ENCODE results near the gene ADM.

ADM gene

DNA sequence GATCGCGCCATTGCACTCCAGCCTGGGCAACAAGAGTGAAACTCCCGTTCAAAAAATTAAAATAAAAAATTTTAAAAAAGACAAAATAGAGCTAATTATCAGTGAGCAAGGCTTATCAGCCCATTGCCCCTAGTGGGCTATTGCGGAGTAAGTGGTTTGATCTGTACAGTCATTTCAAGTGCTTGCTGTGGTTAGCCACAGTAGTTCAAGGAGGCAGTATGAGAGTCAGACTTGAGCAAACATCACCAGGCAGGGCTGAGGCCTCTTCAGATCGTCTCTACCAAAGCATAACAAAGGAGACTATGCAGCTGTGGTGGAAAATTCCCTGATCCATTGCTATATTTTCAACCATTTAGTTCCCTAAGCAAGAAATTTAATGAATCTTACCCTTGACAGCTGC is 6.5 kb upstream of the ADM start:
- TF ChIP-seq, protein P1, sequence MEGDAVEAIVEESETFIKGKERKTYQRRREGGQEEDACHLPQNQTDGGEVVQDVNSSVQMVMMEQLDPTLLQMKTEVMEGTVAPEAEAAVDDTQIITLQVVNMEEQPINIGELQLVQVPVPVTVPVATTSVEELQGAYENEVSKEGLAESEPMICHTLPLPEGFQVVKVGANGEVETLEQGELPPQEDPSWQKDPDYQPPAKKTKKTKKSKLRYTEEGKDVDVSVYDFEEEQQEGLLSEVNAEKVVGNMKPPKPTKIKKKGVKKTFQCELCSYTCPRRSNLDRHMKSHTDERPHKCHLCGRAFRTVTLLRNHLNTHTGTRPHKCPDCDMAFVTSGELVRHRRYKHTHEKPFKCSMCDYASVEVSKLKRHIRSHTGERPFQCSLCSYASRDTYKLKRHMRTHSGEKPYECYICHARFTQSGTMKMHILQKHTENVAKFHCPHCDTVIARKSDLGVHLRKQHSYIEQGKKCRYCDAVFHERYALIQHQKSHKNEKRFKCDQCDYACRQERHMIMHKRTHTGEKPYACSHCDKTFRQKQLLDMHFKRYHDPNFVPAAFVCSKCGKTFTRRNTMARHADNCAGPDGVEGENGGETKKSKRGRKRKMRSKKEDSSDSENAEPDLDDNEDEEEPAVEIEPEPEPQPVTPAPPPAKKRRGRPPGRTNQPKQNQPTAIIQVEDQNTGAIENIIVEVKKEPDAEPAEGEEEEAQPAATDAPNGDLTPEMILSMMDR (IDR thresholded peaks at IDR 0.05; ENCODE audit: borderline replicate concordance, control extremely low read depth, extremely low read depth, insufficient read depth, missing control alignments): no peak
- in situ Hi-C loops (cut with MboI; ENCODE audit: low sequenced_read_pairs, unreplicated experiment): no loop called here
- peak; percentile 79 for DNase-seq (ENCODE audit: low spot score)

DNA sequence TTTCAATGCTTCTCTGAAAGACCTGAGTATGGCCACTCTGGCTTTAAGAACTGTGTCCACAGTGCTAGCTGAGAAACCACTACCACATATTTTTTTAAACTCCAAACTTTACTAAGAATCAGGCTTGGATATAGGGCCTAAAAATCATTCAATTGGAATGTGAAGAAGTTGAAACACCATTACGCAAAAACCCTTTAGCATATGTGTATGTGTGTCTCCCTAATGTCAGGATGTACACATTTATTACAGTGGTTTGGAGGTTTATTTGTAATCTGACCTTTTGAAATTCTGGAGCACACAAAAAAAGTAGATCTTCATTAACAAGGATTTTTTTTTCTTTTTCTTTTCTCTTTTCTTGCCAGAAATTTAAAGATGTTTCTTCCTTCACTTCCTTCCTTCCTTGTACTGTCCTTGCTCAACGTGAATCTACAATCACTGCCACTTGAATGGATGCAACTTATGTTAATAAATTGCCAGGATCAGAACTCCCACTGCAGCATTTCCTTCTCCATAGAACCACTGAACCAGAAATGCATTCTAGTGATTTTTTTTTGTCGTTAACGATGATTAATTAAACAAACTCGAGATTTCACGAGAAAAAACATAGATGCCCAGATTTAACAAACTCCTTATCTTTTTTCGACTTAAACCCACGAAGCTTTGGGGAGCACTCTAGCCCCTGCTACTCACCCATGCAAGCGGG is 3.1 kb upstream of the ADM start:
- in situ Hi-C loops (cut with MboI; ENCODE audit: low sequenced_read_pairs, unreplicated experiment): loop anchor here (25.0 kb wide), 2 partner anchors 315 to 440 kb away; no protein-coding TSS in a partner anchor
- TF ChIP-seq, protein P1 (IDR thresholded peaks at IDR 0.05; ENCODE audit: borderline replicate concordance, control extremely low read depth, extremely low read depth, insufficient read depth, missing control alignments): no peak
- no peak for DNase-seq (ENCODE audit: low spot score)

DNA sequence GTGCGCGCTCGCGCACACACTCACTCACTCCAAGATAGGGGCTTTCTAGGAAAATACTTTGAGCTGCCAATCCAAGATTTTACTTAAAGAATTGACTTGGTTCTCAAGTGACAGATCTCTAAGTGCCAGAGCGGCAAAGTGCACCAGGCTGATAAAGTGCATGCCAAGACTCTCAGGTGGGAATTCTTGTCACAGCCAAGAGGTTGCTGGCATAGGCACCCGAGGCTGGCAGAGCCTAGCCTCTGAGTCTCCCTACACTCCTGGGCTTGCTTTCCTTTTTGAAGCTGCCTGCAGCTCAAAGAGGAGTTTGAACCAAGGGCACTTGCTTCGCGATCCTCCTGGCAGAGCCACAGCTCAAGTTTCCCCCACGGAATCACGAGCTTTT is 2.5 kb upstream of the ADM start:
- in situ Hi-C loops (cut with MboI; ENCODE audit: low sequenced_read_pairs, unreplicated experiment): loop anchor here (25.0 kb wide), 2 partner anchors 315 to 440 kb away; no protein-coding TSS in a partner anchor
- DNase-seq (ENCODE audit: low spot score): no peak
- TF ChIP-seq, protein P1 (IDR thresholded peaks at IDR 0.05; ENCODE audit: borderline replicate concordance, control extremely low read depth, extremely low read depth, insufficient read depth, missing control alignments): no peak

DNA sequence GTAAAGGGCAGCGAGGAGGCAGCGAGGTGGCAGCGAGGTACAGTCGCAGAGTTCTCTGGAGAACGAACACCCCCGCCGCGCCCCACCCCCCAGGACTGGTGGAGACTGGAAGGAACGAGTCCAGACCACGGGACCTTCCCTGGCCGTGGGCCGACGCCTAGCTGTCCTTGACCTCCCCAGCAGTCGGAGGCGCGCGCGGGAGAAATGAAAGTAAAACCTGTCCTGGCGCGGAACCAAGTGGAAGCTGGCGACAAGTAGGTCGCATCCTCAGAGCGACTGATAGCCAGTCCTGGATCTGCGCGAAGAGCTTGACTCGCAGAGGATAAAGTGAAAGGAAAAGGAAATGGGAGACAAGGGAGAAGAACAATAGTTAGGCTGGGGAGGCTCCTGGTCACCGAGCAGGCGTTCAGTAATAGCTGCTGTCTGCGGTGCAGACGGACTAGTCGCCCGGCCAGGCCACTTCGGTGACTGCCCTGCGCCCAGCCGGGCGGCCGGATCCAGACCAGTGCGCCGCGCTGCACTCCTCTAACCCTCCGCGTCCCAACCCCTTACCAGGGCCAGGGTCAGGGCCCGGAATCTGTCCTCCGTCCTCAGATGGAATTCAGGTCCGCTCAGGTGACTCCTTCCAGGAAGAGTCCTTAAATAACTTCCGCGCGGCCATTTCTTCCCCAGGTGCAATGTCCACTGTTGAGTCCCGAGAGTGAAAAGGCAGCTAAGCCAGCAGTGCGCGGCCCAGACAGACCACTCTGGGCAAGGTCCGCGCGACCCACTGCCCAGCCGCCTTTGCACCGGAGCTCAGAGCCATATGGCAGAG is 1.9 kb upstream of the ADM start:
- in situ Hi-C loops (cut with MboI; ENCODE audit: low sequenced_read_pairs, unreplicated experiment): loop anchor here (25.0 kb wide), 2 partner anchors 316 to 441 kb away; no protein-coding TSS in a partner anchor
- peak; percentile 60 for DNase-seq (ENCODE audit: low spot score)
- TF ChIP-seq, protein P1 (IDR thresholded peaks at IDR 0.05; ENCODE audit: borderline replicate concordance, control extremely low read depth, extremely low read depth, insufficient read depth, missing control alignments): no peak

DNA sequence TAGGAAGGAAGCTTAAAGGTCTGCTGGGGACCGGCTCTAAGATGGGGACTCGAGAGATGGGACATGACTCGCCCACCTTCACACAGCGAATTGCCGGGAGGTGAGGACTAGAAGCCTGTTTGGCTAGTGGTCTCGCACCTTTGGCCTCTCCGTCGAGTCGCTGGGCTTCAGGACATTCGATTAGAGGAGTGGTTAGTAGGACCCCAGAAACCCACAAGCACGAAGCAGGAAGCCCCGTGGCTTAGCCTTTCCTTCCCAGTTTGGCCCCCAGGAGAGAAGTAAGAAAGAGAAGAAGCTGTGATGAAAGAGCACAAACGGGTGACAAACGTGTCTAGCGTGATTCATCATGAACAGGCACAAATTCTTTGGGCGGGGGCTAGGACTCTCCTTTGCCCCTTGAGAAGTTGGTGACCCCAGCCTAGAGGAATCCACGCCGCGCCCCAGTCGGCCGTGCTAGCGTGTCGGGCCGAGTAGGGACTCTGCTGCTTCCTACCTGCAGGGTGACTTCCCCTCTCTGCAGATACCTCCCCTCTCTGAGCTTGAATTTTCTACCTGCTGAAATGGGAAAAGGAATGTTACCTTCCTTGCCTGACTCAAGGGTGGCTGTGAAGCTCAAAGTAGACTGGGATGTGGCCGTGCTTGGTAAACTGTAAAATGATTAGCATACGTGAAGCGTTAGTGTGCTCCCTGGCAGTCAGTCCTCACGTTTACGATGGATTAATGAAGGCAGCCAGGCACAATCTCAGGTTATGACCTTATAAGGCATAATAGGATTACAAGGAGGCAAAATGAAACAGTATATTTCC is 1.1 kb upstream of the ADM start:
- peak; percentile 45 for DNase-seq (ENCODE audit: low spot score)
- in situ Hi-C loops (cut with MboI; ENCODE audit: low sequenced_read_pairs, unreplicated experiment): loop anchor here (25.0 kb wide), 2 partner anchors 316 to 441 kb away; no protein-coding TSS in a partner anchor
- TF ChIP-seq, protein P1 (IDR thresholded peaks at IDR 0.05; ENCODE audit: borderline replicate concordance, control extremely low read depth, extremely low read depth, insufficient read depth, missing control alignments): peak; percentile 1
